Inferior parietal cortex (tissue), 1 donor: ENCODE results near the gene SLC5A2.
A peak's percentile ranks its signal among the peaks of the same experiment; 100 is the strongest.
"Not testable (repeated sequence)": the region's sequence is repeated elsewhere in the genome, so short reads cannot be mapped to it uniquely, and the experiment has no call there.

Experiments
- DNase-seq: peaks from one replicate; pipeline ENCODE4 v3.0.0-alpha.2; 2016; ENCODE audit errors: extremely low spot score

Gene SLC5A2

GRCh38 chr16:31483081-31483480, at the start of gene SLC5A2:
TSS of gene SLC5A2 (plus strand) at chr16:31483123. CDS start at chr16:31483137, 14 bp downstream.
- DNase-seq: no peak

GRCh38 chr16:31435341-31436220, 47.3 kb upstream of the SLC5A2 start:
- no peak for DNase-seq

- DNase-seq: no peak
These were observed 46.5 kb upstream of the SLC5A2 start for GRCh38 chr16:31436221-31437045.

GRCh38 chr16:31438414-31438813, 44.5 kb upstream of the SLC5A2 start:
- no peak for DNase-seq

GRCh38 chr16:31439023-31439422, 43.9 kb upstream of the SLC5A2 start:
- DNase-seq: not testable (repeated sequence)

- no peak for DNase-seq
These were observed 43.4 kb upstream of the SLC5A2 start for GRCh38 chr16:31439519-31439918.

GRCh38 chr16:31440516-31441184, 42.3 kb upstream of the SLC5A2 start:
- DNase-seq: no peak

GRCh38 chr16:31441956-31442355, 41.0 kb upstream of the SLC5A2 start:
- DNase-seq: no peak

GRCh38 chr16:31445931-31446330, 37.0 kb upstream of the SLC5A2 start:
- DNase-seq: not testable (repeated sequence)

- no peak for DNase-seq
These were observed 31.7 kb upstream of the SLC5A2 start for GRCh38 chr16:31451201-31451600.

GRCh38 chr16:31451681-31452351, 31.1 kb upstream of the SLC5A2 start:
- DNase-seq: no peak

GRCh38 chr16:31452631-31453106, 30.3 kb upstream of the SLC5A2 start:
- DNase-seq: no peak

GRCh38 chr16:31453255-31454204, 29.4 kb upstream of the SLC5A2 start:
- DNase-seq: no peak

GRCh38 chr16:31455601-31456314, 27.2 kb upstream of the SLC5A2 start:
- no peak for DNase-seq

GRCh38 chr16:31456988-31457360, 25.9 kb upstream of the SLC5A2 start:
- no peak for DNase-seq

GRCh38 chr16:31458073-31458843, 24.7 kb upstream of the SLC5A2 start:
- DNase-seq: no peak

GRCh38 chr16:31458844-31459686, 23.9 kb upstream of the SLC5A2 start, which contains the start of gene ARMC5:
TSS of gene ARMC5 (plus strand) at chr16:31459501. CDS start at chr16:31459525, 24 bp downstream.
- DNase-seq: peak; percentile 98
